HG03354 (cell line): ENCODE measurements around the gene SHISA2.
"Not testable (repeated sequence)": the region's sequence is repeated elsewhere in the genome, so short reads cannot be mapped to it uniquely, and the experiment has no call there.

Experiments
- ATAC-seq: cut with Tn5 transposase; IDR thresholded peaks from one replicate; pipeline ENCODE4 v1.9.1; 2021; ENCODE audit warnings: mild to moderate bottlenecking; ENCODE audit not compliant: unreplicated experiment, poor library complexity, severe bottlenecking

The SHISA2 gene

GRCh38 chr13:26051657-26052311 lies at the start of gene SHISA2:
Gene SHISA2 (minus strand): TSS chr13:26052016. CDS start chr13:26050975, 1,041 bp downstream.
- ATAC-seq, result peak; percentile 46

DNA sequence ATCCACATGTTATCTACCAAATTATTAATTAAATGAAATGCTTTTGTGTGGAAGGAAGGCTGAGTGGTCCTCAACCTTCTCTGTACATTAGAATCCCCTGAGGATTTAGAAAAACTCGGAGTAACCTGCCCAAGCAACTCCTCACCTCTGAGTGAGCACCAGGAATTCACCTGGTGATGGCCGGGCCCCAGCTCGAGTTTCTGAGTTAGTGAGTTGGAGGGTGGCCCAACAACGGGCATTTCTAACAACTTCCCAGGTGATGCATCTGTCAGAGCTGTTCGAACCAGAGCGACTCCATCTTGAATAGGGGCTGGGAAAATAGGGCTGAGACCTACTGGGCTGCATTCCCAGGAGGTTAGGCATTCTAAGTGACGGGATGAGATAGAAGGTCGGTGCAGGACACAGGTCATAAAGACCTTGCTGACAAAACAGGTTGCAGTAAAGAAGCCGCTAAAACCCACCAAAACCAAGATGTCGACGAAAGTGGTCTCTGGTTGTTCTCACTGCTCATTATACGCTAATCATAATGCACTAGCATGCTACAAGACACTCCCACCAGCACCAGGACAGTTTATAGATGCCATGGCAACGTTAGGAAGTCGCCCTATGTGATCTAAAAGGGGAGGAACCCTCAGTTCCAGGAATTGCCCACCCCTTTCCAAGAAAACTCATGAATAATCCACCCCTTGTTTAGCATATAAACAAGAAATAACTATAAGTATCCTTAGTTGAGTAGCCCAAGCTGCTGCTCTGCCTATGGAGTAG lies 44.2 kb upstream of the SHISA2 start:
- no peak for ATAC-seq

GRCh38 chr13:26095338-26095737 lies 43.5 kb upstream of the SHISA2 start:
- ATAC-seq, result no peak

GRCh38 chr13:26076821-26077220 lies 25.0 kb upstream of the SHISA2 start:
- ATAC-seq, result not testable (repeated sequence)

GRCh38 chr13:26075498-26075897 lies 23.7 kb upstream of the SHISA2 start:
- no peak for ATAC-seq

DNA sequence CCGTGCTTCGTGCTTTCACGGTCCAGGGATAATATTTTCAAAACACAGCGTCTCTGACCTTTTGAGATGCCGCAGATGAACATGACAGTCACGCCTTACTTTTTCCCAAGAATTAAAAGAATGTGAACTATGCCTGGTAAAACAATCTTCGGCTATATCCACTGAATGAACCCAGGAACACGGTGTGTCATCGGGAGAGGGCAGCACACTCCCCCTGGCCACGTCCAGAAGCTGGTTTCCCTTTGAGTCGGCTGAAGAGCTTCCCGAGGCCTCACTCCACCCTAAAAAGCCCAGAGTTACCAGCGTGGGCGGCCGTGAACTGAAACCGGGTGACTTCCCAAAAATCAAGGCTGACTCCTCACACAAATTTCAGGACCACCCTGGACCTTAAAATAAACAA lies 22.9 kb upstream of the SHISA2 start:
- no peak for ATAC-seq

- ATAC-seq, result not testable (repeated sequence)
These were observed 20.5 kb upstream of the SHISA2 start for GRCh38 chr13:26072335-26072734.

- ATAC-seq, result no peak
These were observed 19.9 kb upstream of the SHISA2 start for GRCh38 chr13:26071691-26072090.

- ATAC-seq, result not testable (repeated sequence)
These were observed 17.8 kb upstream of the SHISA2 start for GRCh38 chr13:26069642-26070041.

DNA sequence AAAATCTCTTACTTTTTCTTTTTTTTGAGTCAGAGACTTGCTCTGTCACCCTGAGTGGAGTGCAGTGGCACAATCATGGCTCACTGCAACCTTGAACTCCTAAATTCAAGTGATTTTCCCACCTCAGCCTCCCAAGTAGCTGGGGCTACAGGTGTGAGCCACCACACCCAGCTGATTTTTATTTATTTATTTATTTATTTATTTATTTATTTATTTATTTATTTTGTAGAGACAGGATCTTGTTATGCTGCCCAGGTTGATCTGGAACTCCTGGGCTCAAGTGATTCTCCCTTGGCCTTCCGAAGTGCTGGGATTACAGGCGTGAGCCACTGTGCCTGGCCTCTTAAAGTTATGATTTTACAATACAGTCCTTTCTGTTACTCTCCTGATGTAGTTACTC lies 16.6 kb upstream of the SHISA2 start:
- ATAC-seq, result not testable (repeated sequence)

DNA sequence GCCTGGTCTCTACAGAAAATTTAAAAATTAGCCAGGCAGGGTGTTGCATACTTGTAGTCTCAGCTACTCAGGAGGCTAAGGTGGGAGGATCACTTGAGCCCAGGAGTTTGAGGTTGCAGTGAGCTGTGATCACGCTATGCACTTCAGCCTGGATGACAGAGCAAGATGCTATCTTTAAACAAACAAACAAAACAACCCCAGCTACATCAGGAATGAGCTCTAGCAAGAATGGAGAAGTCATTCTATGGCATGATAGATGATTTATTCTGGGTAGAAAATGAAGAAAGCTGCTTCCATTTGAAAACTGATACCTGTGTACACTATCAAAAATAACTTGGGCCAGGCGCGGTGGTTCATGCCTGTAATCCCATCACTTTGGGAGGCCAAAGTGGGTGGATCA lies 15.8 kb upstream of the SHISA2 start:
- ATAC-seq, result no peak

GRCh38 chr13:26066492-26066891 lies 14.7 kb upstream of the SHISA2 start:
- not testable (repeated sequence) for ATAC-seq

- no peak for ATAC-seq
These were observed 11.1 kb upstream of the SHISA2 start for GRCh38 chr13:26062853-26063444.

DNA sequence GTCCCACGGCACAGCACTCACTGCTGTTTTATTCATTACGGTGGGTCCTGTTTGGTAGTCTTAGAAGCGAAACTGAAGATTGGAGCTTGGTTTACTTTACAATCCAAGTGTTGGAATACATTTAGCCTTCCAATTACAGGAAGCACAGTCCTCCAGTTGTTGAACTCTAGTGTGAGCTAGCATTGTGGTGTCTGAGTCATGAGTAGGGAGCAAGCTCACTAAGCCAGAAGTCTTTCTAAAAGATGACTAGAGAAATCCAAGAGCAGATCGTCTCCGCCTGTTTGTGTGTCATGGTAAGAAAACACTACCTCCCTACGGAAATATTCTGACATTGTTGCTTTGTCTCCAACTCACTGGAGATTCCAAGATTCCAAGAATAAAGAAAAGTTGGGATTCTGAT lies 10.1 kb upstream of the SHISA2 start:
- no peak for ATAC-seq

DNA sequence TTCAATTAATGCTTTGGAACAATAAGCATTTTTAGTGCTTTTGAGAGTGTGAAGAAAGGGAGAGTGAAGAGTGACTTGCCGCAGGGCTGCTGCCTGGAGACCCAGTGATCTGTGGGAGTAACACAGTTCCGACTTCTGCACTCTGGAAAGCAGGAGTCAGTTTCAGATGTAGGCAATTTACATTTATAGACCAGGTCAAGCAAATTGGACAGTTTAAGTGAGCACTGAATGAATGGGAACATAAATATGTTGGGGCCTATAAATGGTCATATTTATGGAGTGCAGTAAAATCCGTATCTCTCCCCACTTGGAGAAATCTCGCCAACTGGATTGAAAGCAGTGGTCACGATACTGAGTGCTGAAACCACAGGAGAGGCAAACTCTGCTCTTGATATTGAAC lies 9.4 kb upstream of the SHISA2 start:
- no peak for ATAC-seq

DNA sequence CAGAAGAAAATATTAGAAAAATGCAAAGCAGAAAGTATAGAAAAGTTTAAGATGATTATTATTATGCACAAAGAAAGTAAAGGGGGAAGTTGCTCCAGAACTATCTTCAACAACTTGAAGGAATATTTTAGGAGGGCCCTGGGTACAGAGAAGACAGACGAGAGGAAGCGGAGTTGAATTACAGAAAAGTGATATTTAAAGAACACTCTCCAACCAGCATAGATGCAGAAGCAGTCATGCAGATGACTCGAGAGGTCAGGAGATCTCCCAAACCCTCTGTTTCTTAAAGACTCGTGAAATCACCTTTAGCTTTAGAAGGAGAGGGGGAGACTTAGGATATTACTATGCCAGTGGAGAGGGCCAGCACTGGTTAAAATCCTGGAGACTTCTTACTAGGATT lies 8.5 kb upstream of the SHISA2 start:
- no peak for ATAC-seq

DNA sequence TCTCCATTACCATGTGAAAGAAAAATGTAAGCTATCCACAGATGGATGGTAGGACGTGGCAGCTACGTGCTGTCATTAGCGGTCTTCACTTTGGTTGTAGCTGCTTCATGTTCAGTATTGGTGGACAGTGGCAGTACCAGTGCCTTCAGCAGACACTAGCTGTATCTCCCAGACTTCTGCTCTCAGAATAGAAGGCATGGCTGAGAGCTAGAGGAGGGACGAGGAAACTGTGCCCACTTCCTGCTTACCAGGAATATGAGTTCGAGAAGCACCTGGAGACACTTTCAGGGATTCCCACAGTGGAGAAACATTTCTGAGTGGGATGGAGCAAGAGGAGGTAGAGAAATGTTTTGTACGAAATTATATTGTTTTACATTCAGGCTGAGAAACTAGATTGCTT lies 6.9 kb upstream of the SHISA2 start:
- ATAC-seq, result no peak

- ATAC-seq, result no peak
These were observed 3.1 kb upstream of the SHISA2 start for GRCh38 chr13:26054896-26055295.

DNA sequence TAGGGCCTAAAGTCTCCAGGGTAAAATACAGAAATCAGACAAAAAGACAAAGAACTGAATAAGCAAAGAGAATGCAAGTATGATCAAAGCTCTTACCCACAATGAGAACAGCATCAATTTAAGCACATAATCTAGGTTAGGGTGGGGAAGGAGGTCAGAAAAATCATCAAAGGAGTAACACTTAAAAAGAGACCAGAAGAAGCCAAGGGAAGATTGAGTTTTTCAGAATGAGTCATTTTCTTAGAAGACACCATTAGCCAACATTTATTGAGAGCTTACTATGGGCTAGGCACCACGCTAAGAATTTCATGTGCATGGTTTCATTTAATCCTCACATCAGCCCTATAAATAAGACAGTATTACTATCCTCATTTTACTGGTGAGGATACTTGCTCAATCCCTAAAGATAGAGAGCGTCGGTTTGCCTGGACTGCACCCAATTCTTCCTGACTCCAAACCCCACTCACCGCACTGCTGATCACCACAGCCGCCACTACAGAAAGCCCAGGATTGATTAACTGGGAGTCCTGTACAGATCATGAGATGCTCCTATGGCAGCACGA lies 1.7 kb upstream of the SHISA2 start:
- no peak for ATAC-seq

GRCh38 chr13:26052337-26052736 lies 521 bp upstream of the SHISA2 start:
- no peak for ATAC-seq

GRCh38 chr13:26051231-26051656 lies 572 bp downstream of the SHISA2 start:
- ATAC-seq, result no peak
